HEK293 (cell line): ENCODE measurements around the gene SORL1.

Experiments
- CTCF ChIA-PET: fragments of 350-600 bp; formaldehyde crosslinking; extraction: SDS; loops from one replicate; lab custom pipeline; 2021; ENCODE audit warnings: antibody characterized with exemption; lab: Yijun Ruan, JAX
- POLR2A ChIA-PET: fragments of 300-600 bp; formaldehyde crosslinking; extraction: SDS; loops from one replicate; lab custom pipeline; 2020; ENCODE audit warnings: antibody characterized with exemption, inconsistent platforms; lab: Yijun Ruan, JAX
- H3K27ac ChIP-seq: fragments of 200-500 bp; sonication (Bioruptor generic); 2 replicates; pipeline ENCODE4 v1.5.1; 2014; ENCODE audit warnings: low read depth, low read length, control low read depth, inconsistent platforms; ENCODE audit errors: extremely low read depth
- H3K36me3 ChIP-seq, 2 experiments: fragments of 200-500 bp in 1 of 2; sonication (Bioruptor generic) in 1 of 2; 1 replicate in 1 of 2; 2 replicates in 1 of 2; pipeline ENCODE4 v1.5.1; 2014 to 2017; ENCODE audit warnings: inconsistent platforms in 2 of 2, low read length in 2 of 2; ENCODE audit not compliant: control insufficient read depth in 2 of 2, insufficient read depth in 1 of 2
- H3K4me1 ChIP-seq: fragments of 200-500 bp; sonication (Bioruptor generic); 2 replicates; pipeline ENCODE4 v1.5.1; 2014; ENCODE audit warnings: mild to moderate bottlenecking, low read length, inconsistent platforms; ENCODE audit not compliant: control insufficient read depth, insufficient read depth
- H3K4me3 ChIP-seq: 2 replicates; pipeline ENCODE4 v1.5.1; 2011; ENCODE audit warnings: low read depth, mild to moderate bottlenecking, control low read depth, low read length, moderate library complexity
- H3K9me3 ChIP-seq: fragments of 200-500 bp; sonication (Bioruptor generic); 2 replicates; pipeline ENCODE4 v1.5.1; 2014; ENCODE audit warnings: low read depth, low read length, inconsistent platforms; ENCODE audit not compliant: control insufficient read depth, insufficient read depth
- BCL6B ChIP-seq: fragments of 450-650 bp; formaldehyde crosslinking; IDR thresholded peaks from 2 replicates; pipeline ENCODE4 v1.5.1; 2017; ENCODE audit warnings: missing biosample characterization, missing genetic modification characterization
- EGR2 ChIP-seq: fragments of 450-650 bp; formaldehyde crosslinking; IDR thresholded peaks from 2 replicates; pipeline ENCODE4 v1.5.1; 2016; ENCODE audit warnings: low read depth, missing biosample characterization, missing genetic modification characterization
- HOXA7 ChIP-seq: sonication (generic); formaldehyde crosslinking; IDR thresholded peaks from 2 replicates; pipeline ENCODE4 v1.8.1; 2022; ENCODE audit warnings: missing genetic modification reagents, borderline replicate concordance
- REPIN1 ChIP-seq: fragments of 450-650 bp; formaldehyde crosslinking; IDR thresholded peaks from 2 replicates; pipeline ENCODE4 v1.5.1; 2017; ENCODE audit warnings: missing biosample characterization, missing genetic modification characterization, low read depth
- SALL2 ChIP-seq: fragments of 450-650 bp; formaldehyde crosslinking; IDR thresholded peaks from 2 replicates; pipeline ENCODE4 v1.5.0; 2017; ENCODE audit warnings: missing biosample characterization, mild to moderate bottlenecking, missing genetic modification characterization, borderline replicate concordance
- ZBTB6 ChIP-seq: fragments of 450-650 bp; formaldehyde crosslinking; IDR thresholded peaks from 2 replicates; pipeline ENCODE4 v1.5.1; 2017; ENCODE audit warnings: missing biosample characterization, missing genetic modification characterization
- ZFHX2 ChIP-seq: fragments of 450-650 bp; formaldehyde crosslinking; conservative IDR thresholded peaks from 2 replicates; pipeline ENCODE4 v1.5.1; 2016; ENCODE audit warnings: missing biosample characterization, missing genetic modification characterization
- ZNF10 ChIP-seq: fragments of 450-650 bp; formaldehyde crosslinking; IDR thresholded peaks from 2 replicates; pipeline ENCODE4 v1.5.1; 2017; ENCODE audit warnings: missing biosample characterization, missing genetic modification characterization
- ZNF121 ChIP-seq: fragments of 450-650 bp; formaldehyde crosslinking; IDR thresholded peaks from 2 replicates; pipeline ENCODE4 v1.5.1; 2016; ENCODE audit warnings: missing biosample characterization, missing genetic modification characterization
- ZNF157 ChIP-seq: fragments of 450-650 bp; formaldehyde crosslinking; IDR thresholded peaks from 2 replicates; pipeline ENCODE4 v1.5.1; 2016; ENCODE audit warnings: missing biosample characterization, missing genetic modification characterization
- ZNF433 ChIP-seq: fragments of 450-650 bp; formaldehyde crosslinking; IDR thresholded peaks from 2 replicates; pipeline ENCODE4 v1.5.1; 2016; ENCODE audit warnings: missing biosample characterization, missing genetic modification characterization, low read depth
- ZNF48 ChIP-seq: fragments of 450-650 bp; formaldehyde crosslinking; IDR thresholded peaks from 2 replicates; pipeline ENCODE4 v1.5.1; 2016; ENCODE audit warnings: missing biosample characterization, missing genetic modification characterization
- ZNF596 ChIP-seq: fragments of 450-650 bp; IDR thresholded peaks from 2 replicates; pipeline ENCODE4 v1.5.0; 2018; ENCODE audit warnings: missing biosample characterization, mild to moderate bottlenecking, missing genetic modification characterization, moderate library complexity
- ZNF639 ChIP-seq: fragments of 450-650 bp; formaldehyde crosslinking; IDR thresholded peaks from 2 replicates; pipeline ENCODE4 v1.5.1; 2016; ENCODE audit warnings: missing biosample characterization, missing genetic modification characterization
- ZNF660 ChIP-seq: fragments of 450-650 bp; IDR thresholded peaks from 2 replicates; pipeline ENCODE4 v1.5.1; 2018; ENCODE audit warnings: missing biosample characterization, mild to moderate bottlenecking, missing genetic modification characterization
- ZNF664 ChIP-seq: fragments of 450-650 bp; formaldehyde crosslinking; IDR thresholded peaks from 2 replicates; pipeline ENCODE4 v1.5.1; 2016; ENCODE audit warnings: missing biosample characterization, missing genetic modification characterization
- ZNF677 ChIP-seq: fragments of 450-650 bp; IDR thresholded peaks from 2 replicates; pipeline ENCODE4 v1.5.0; 2018; ENCODE audit warnings: missing biosample characterization, mild to moderate bottlenecking, missing genetic modification characterization, moderate library complexity
- ZXDB ChIP-seq: fragments of 450-650 bp; formaldehyde crosslinking; IDR thresholded peaks from 2 replicates; pipeline ENCODE4 v1.5.1; 2016; ENCODE audit warnings: missing biosample characterization, missing genetic modification characterization

The SORL1 gene

GRCh38 chr11:121443688-121444275 lies 8.3 kb upstream of the SORL1 start:
- POLR2A ChIA-PET, result no interaction called here
- H3K9me3 ChIP-seq, result no peaks in the 10 kb centered on the region
- TF ChIP-seq ZFHX2 (tag by site-specific recombination), result peak; percentile 46; the same call in 1 of the 2 replicates
- no peak for TF ChIP-seq ZNF596 (tag by site-specific recombination)
- peak; percentile 40; the same call in 1 of the 2 replicates for TF ChIP-seq EGR2 (tag by site-specific recombination)
- no peak for TF ChIP-seq REPIN1 (tag by site-specific recombination)
- no peak for TF ChIP-seq ZNF157 (tag by site-specific recombination)
- H3K4me3 ChIP-seq, result no peak overlapping the region
- CTCF ChIA-PET, result no interaction called here
- no peaks in the 10 kb centered on the region for H3K36me3 ChIP-seq
- H3K27ac ChIP-seq, result no peak overlapping the region
- H3K4me1 ChIP-seq, result no peaks in the 10 kb centered on the region

GRCh38 chr11:121444526-121444925 lies 7.6 kb upstream of the SORL1 start:
- TF ChIP-seq ZXDB (tag by site-specific recombination) (no peak), ZNF660 (no peak), ZNF48 (tag by site-specific recombination) (no peak), HOXA7 (CRISPR knock-in tag) (no peak), ZNF121 (tag by site-specific recombination) (no peak), ZNF596 (tag by site-specific recombination) (no peak), BCL6B (no peak), ZNF664 (tag by site-specific recombination) (no peak), ZNF677 (tag by site-specific recombination) (no peak), ZBTB6 (tag by site-specific recombination) (no peak), ZNF10 (tag by site-specific recombination) (no peak), SALL2 (tag by site-specific recombination) (no peak), ZNF639 (tag by site-specific recombination) (no peak)
- Histone ChIP-seq H3K27ac (no peak overlapping the region), H3K4me3 (no peak overlapping the region), H3K9me3 (no peaks in the 10 kb centered on the region), H3K36me3 (no peaks in the 10 kb centered on the region), H3K4me1 (no peaks in the 10 kb centered on the region)
- ChIA-PET POLR2A (no interaction called here), CTCF (no interaction called here)

GRCh38 chr11:121445071-121445768 lies 6.9 kb upstream of the SORL1 start:
- Histone ChIP-seq H3K36me3 (no peaks in the 10 kb centered on the region), H3K4me3 (no peak overlapping the region), H3K4me1 (no peaks in the 10 kb centered on the region), H3K9me3 (no peaks in the 10 kb centered on the region), H3K27ac (no peak overlapping the region)
- ChIA-PET POLR2A (no interaction called here), CTCF (no interaction called here)
- no peak for TF ChIP-seq ZNF433
